GM12878 (cell line): ENCODE measurements around the gene CACNA1G. TPM values are rescaled to one million over a fixed set of nuclear protein-coding genes. Genes with fewer than 3 reads are reported as not detected.

ENCODE experiments used
- ATAC-seq: fragments of 200-7000 bp; cut with Tn5 transposase; 3 replicates; pipeline ENCODE4 v1.9.1; 2020; ENCODE audit warnings: mild to moderate bottlenecking, moderate library complexity
- BruUV-seq: library from RNA; stranded (reverse); fragments of 400-500 nt; replicated peaks from 2 replicates; lab custom pipeline; 2021; lab: Mats Ljungman, UMichigan
- CTCF ChIA-PET: fragments of 300-600 bp; sonication (Branson Sonifier 250); formaldehyde crosslinking; extraction: SDS; loops from one replicate; lab custom pipeline; 2021; ENCODE audit warnings: inconsistent platforms; lab: Yijun Ruan, JAX
- POLR2A ChIA-PET: fragments of 350-600 bp; formaldehyde crosslinking; extraction: SDS; loops from one replicate; lab custom pipeline; 2021; ENCODE audit warnings: inconsistent platforms; lab: Charles Lee
- RAD21 ChIA-PET: fragments of 300-600 bp; sonication (Branson Sonifier 250); formaldehyde crosslinking; loops from one replicate; lab custom pipeline; 2023; ENCODE audit warnings: antibody characterized with exemption; ENCODE audit not compliant: unreplicated experiment; lab: Charles Lee
- SMC1A ChIA-PET: fragments of 300-600 bp; sonication (Branson Sonifier 250); formaldehyde crosslinking; loops from one replicate; lab custom pipeline; 2023; ENCODE audit not compliant: unreplicated experiment, uncharacterized antibody; lab: Charles Lee
- DNase-seq: peaks from one replicate; pipeline ENCODE4 v3.0.0-alpha.2; 2011; ENCODE audit warnings: low read depth, low spot score
- FAIRE-seq: peaks from 3 replicates; lab custom pipeline; 2011; peaks lifted over from hg19 to GRCh38; lab: Jason Lieb, UNC
- H2AFZ ChIP-seq: 2 replicates; pipeline ENCODE4 v1.6.0; 2011; ENCODE audit warnings: low read depth, low read length, control low read depth; ENCODE audit not compliant: control insufficient read depth
- H3K27ac ChIP-seq: 2 replicates; pipeline ENCODE4 v1.5.1; 2011; ENCODE audit warnings: control low read depth; ENCODE audit not compliant: control insufficient read depth, insufficient read depth
- H3K27me3 ChIP-seq, 2 experiments: replicated peaks in 1 of 2; 2 replicates each; pipeline versions ENCODE4 v1.6.0 to v1.6.1; 2011; ENCODE audit warnings: low read length in 1 of 2; ENCODE audit not compliant: control insufficient read depth in 2 of 2, insufficient read depth in 2 of 2
- H3K36me3 ChIP-seq, 2 experiments: 2 replicates each; pipeline ENCODE4 v1.5.1; 2011; ENCODE audit warnings: low read length in 1 of 2; ENCODE audit not compliant: control insufficient read depth in 2 of 2, insufficient read depth in 2 of 2
- H3K4me1 ChIP-seq: 2 replicates; pipeline ENCODE4 v1.6.1; 2011; ENCODE audit warnings: mild to moderate bottlenecking, low read length, moderate library complexity, mixed read lengths; ENCODE audit not compliant: control insufficient read depth, insufficient read depth
- H3K4me2 ChIP-seq: 2 replicates; pipeline ENCODE4 v1.6.0; 2011; ENCODE audit warnings: control low read depth; ENCODE audit not compliant: control insufficient read depth, insufficient read depth
- H3K4me3 ChIP-seq: fragments of 200-600 bp; sonication (generic); 2 replicates; pipeline ENCODE4 v1.5.1; 2016
- H3K79me2 ChIP-seq: 2 replicates; pipeline ENCODE4 v1.6.0; 2011; ENCODE audit warnings: low read length; ENCODE audit not compliant: control insufficient read depth, insufficient read depth
- H3K9ac ChIP-seq: 2 replicates; pipeline ENCODE4 v1.8.0; 2011; ENCODE audit warnings: low read length, control low read depth, mixed read lengths; ENCODE audit not compliant: control insufficient read depth, insufficient read depth
- H3K9me3 ChIP-seq: replicated peaks from 3 replicates; pipeline ENCODE4 v1.5.1; 2011; ENCODE audit warnings: mild to moderate bottlenecking, low read length; ENCODE audit not compliant: control insufficient read depth, insufficient read depth
- H4K20me1 ChIP-seq: 2 replicates; pipeline ENCODE4 v1.6.0; 2011; ENCODE audit not compliant: control insufficient read depth, insufficient read depth
- CBFB ChIP-seq: IDR thresholded peaks from 2 replicates; pipeline ENCODE4 v1.6.1; 2016; ENCODE audit warnings: antibody characterized with exemption, low read depth
- CBX3 ChIP-seq: fragments of 200-600 bp; sonication (generic); IDR thresholded peaks from 2 replicates; pipeline ENCODE4 v1.6.1; 2016; ENCODE audit warnings: low read depth, borderline replicate concordance
- DPF2 ChIP-seq: fragments of 450-650 bp; IDR thresholded peaks from 2 replicates; pipeline ENCODE4 v1.6.1; 2017; ENCODE audit warnings: mild to moderate bottlenecking
- EED ChIP-seq: sonication (generic); IDR thresholded peaks from 2 replicates; pipeline ENCODE4 v1.6.1; 2016; ENCODE audit warnings: antibody characterized with exemption, low read depth
- FOXK2 ChIP-seq: fragments of 450-650 bp; IDR thresholded peaks from 2 replicates; pipeline ENCODE4 v1.6.1; 2017; ENCODE audit warnings: mild to moderate bottlenecking, moderate library complexity
- NFIC ChIP-seq: IDR thresholded peaks from 2 replicates; pipeline ENCODE4 v1.6.1; 2012; ENCODE audit warnings: low read depth, mild to moderate bottlenecking, inconsistent platforms, low read length, moderate library complexity
- RB1 ChIP-seq: fragments of 450-650 bp; formaldehyde crosslinking; IDR thresholded peaks from 2 replicates; pipeline ENCODE4 v1.6.1; 2017; ENCODE audit warnings: mild to moderate bottlenecking, borderline replicate concordance
- RBBP5 ChIP-seq: fragments of 200-600 bp; sonication (generic); conservative IDR thresholded peaks from 2 replicates; pipeline ENCODE4 v1.6.1; 2016
- SIN3A ChIP-seq: IDR thresholded peaks from 2 replicates; pipeline ENCODE4 v1.6.1; 2012; ENCODE audit warnings: low read depth, low read length, improper control_type of control experiment
- YBX1 ChIP-seq: fragments of 450-650 bp; IDR thresholded peaks from 2 replicates; pipeline ENCODE4 v1.6.1; 2016; ENCODE audit warnings: antibody characterized with exemption
- WGBS: methylation state at CpG from one replicate; pipeline ENCODE4 v1.1.6; 2016; ENCODE audit warnings: low lambda C conversion rate; ENCODE audit not compliant: insufficient replicate concordance, insufficient coverage; ENCODE audit errors: missing lambda C conversion rate; 5-methylcytosine and 5-hydroxymethylcytosine counted together
- in situ Hi-C: fragments of 300-500 bp; cut with MboI; formaldehyde crosslinking; loops from 9 replicates; pipeline ENCODE4 v1.14.3; 2018; ENCODE audit warnings: mixed read lengths
- intact Hi-C: fragments of 100-400 bp; cut with micrococcal nuclease; formaldehyde crosslinking; loops from one replicate; pipeline ENCODE4 v1.14.2; 2022; ENCODE audit not compliant: unreplicated experiment
- polyA plus RNA-seq, 11 experiments: library from polyadenylated mRNA; depleted of rRNA in 4 of 11; unstranded in 6 of 11; stranded (reverse) in 5 of 11; fragments of >200 nt; fragmentation: Nextera tagmentation in 4 of 11; fragmentation: Illumina TruSeq in 1 of 11; extraction: Ambion mirVana in 4 of 11; extraction: Trizol in 1 of 11; gene quantifications; 1 replicate in 1 of 11; 2 replicates in 10 of 11; pipeline versions ENCODE4 v1.2.1 to v1.2.3, GENCODE V29; 2011 to 2016; ENCODE audit warnings: inconsistent platforms in 2 of 11, missing spikeins in 2 of 11, low read depth in 1 of 11
- total RNA-seq, 4 experiments: library from RNA; depleted of rRNA in 3 of 4; stranded (reverse); fragments of >200 nt in 3 of 4; fragmentation: Illumina TruSeq in 1 of 4; extraction: Trizol in 1 of 4; gene quantifications; 2 replicates each; pipeline versions ENCODE4 v1.2.1 to v1.2.3, GENCODE V29; 2013 to 2021
- TF ChIP-seq, protein P1 (sequence below): fragments of 450-650 bp; IDR thresholded peaks from 2 replicates; pipeline ENCODE4 v1.6.1; 2017; ENCODE audit warnings: mild to moderate bottlenecking, moderate library complexity
- TF ChIP-seq, protein P2 (sequence below): IDR thresholded peaks from 2 replicates; pipeline ENCODE4 v1.6.1; 2012; ENCODE audit warnings: low read depth, low read length, improper control_type of control experiment
- TF ChIP-seq, protein P3 (sequence below): fragments of 450-650 bp; formaldehyde crosslinking; IDR thresholded peaks from 2 replicates; pipeline ENCODE4 v1.4.0; 2020; ENCODE audit warnings: mild to moderate bottlenecking, moderate library complexity
- TF ChIP-seq, protein P4 (sequence below): fragments of 150-350 bp; IDR thresholded peaks from 2 replicates; pipeline ENCODE4 v1.6.1; 2016; ENCODE audit warnings: low read depth, low read length

CACNA1G gene
- total and polyA plus RNA-seq, 10 of the 15 experiments (the other 5 are each of a cell fraction or from before 2014, with no cell fraction given): 0.03 to 0.15 TPM; not detected in 8

DNA sequence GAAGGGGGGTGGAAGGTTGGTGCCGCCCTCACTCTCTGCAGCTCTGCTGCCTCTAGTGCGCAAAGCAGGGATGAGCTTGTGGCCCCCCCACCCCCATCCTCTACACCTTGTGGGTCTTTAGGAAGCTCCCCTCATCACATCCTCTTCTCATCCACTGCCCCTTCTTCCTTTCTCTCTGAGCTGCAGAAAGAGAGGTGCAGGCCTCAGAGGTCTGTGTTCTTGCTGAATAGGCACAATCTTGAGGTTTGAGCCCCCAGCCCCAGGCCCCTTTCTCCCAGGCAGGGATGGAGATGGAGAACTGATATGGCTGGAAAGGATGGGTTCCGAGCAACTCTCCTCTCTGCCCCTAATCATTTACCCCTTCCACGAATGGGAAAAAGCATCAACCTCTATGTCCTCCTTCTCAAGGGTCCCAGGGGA, 2.6 kb downstream of the CACNA1G start (continued):
- TF ChIP-seq, protein P1, sequence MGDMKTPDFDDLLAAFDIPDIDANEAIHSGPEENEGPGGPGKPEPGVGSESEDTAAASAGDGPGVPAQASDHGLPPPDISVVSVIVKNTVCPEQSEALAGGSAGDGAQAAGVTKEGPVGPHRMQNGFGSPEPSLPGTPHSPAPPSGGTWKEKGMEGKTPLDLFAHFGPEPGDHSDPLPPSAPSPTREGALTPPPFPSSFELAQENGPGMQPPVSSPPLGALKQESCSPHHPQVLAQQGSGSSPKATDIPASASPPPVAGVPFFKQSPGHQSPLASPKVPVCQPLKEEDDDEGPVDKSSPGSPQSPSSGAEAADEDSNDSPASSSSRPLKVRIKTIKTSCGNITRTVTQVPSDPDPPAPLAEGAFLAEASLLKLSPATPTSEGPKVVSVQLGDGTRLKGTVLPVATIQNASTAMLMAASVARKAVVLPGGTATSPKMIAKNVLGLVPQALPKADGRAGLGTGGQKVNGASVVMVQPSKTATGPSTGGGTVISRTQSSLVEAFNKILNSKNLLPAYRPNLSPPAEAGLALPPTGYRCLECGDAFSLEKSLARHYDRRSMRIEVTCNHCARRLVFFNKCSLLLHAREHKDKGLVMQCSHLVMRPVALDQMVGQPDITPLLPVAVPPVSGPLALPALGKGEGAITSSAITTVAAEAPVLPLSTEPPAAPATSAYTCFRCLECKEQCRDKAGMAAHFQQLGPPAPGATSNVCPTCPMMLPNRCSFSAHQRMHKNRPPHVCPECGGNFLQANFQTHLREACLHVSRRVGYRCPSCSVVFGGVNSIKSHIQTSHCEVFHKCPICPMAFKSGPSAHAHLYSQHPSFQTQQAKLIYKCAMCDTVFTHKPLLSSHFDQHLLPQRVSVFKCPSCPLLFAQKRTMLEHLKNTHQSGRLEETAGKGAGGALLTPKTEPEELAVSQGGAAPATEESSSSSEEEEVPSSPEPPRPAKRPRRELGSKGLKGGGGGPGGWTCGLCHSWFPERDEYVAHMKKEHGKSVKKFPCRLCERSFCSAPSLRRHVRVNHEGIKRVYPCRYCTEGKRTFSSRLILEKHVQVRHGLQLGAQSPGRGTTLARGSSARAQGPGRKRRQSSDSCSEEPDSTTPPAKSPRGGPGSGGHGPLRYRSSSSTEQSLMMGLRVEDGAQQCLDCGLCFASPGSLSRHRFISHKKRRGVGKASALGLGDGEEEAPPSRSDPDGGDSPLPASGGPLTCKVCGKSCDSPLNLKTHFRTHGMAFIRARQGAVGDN: no peak
- TF ChIP-seq RB1 (no peak), RBBP5 (no peak), CBFB (no peak), DPF2 (no peak)
- TF ChIP-seq, protein P2, sequence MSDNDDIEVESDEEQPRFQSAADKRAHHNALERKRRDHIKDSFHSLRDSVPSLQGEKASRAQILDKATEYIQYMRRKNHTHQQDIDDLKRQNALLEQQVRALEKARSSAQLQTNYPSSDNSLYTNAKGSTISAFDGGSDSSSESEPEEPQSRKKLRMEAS: no peak
- TF ChIP-seq, all 136 proteins: peak for 0

DNA sequence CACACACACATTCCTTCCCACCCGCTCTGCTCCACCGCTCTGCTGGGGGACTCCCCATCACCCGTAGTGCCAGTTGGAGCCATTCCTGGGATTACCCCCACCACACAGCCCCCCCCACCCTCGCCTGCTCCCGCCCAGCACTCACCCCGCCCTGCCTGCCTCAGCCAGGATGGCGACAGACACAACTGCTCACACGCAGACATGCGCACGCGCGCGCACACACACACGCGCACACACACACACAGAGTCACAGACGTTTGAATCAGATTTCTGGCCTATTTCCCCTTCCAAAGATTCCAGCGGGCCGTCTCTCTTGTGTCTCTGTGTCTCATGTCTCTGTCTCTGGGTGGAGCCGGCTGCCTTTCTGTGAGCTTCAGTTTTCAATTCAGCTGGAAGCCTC, 4.4 kb downstream of the CACNA1G start:
- in situ Hi-C loops (no loop called here), intact Hi-C loops (no loop called here)
- ATAC-seq (no peak), DNase-seq (no peak), FAIRE-seq (no peak)
- no peak overlapping the region for H2AFZ ChIP-seq
- no peaks in the 10 kb centered on the region for H3K79me2 ChIP-seq
- no TSS peak for BruUV-seq
- no peak overlapping the region for H3K27ac ChIP-seq
- no peaks in the 10 kb centered on the region for H4K20me1 ChIP-seq
- 45% methylated on average over 18 of the region's 19 CpGs for WGBS
- no peaks in the 10 kb centered on the region for H3K36me3 ChIP-seq
- ChIA-PET CTCF (no interaction called here), RAD21 (no interaction called here), SMC1A (no interaction called here), POLR2A (no interaction called here)
- H3K4me1 ChIP-seq: peaks cover 3% of the 10 kb centered on the region; the same call in 1 of the 2 replicates
- H3K27me3 ChIP-seq: peaks cover 11 to 13% of the 10 kb centered on the region in 2 experiments
- H3K9ac ChIP-seq: no peak overlapping the region
- H3K4me2 ChIP-seq: no peak overlapping the region
- no peak overlapping the region for H3K4me3 ChIP-seq
- H3K9me3 ChIP-seq: no peaks in the 10 kb centered on the region
- TF ChIP-seq, protein P3, sequence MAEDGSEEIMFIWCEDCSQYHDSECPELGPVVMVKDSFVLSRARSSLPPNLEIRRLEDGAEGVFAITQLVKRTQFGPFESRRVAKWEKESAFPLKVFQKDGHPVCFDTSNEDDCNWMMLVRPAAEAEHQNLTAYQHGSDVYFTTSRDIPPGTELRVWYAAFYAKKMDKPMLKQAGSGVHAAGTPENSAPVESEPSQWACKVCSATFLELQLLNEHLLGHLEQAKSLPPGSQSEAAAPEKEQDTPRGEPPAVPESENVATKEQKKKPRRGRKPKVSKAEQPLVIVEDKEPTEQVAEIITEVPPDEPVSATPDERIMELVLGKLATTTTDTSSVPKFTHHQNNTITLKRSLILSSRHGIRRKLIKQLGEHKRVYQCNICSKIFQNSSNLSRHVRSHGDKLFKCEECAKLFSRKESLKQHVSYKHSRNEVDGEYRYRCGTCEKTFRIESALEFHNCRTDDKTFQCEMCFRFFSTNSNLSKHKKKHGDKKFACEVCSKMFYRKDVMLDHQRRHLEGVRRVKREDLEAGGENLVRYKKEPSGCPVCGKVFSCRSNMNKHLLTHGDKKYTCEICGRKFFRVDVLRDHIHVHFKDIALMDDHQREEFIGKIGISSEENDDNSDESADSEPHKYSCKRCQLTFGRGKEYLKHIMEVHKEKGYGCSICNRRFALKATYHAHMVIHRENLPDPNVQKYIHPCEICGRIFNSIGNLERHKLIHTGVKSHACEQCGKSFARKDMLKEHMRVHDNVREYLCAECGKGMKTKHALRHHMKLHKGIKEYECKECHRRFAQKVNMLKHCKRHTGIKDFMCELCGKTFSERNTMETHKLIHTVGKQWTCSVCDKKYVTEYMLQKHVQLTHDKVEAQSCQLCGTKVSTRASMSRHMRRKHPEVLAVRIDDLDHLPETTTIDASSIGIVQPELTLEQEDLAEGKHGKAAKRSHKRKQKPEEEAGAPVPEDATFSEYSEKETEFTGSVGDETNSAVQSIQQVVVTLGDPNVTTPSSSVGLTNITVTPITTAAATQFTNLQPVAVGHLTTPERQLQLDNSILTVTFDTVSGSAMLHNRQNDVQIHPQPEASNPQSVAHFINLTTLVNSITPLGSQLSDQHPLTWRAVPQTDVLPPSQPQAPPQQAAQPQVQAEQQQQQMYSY (CRISPR knock-in tag): no peak
- TF ChIP-seq, protein P4, sequence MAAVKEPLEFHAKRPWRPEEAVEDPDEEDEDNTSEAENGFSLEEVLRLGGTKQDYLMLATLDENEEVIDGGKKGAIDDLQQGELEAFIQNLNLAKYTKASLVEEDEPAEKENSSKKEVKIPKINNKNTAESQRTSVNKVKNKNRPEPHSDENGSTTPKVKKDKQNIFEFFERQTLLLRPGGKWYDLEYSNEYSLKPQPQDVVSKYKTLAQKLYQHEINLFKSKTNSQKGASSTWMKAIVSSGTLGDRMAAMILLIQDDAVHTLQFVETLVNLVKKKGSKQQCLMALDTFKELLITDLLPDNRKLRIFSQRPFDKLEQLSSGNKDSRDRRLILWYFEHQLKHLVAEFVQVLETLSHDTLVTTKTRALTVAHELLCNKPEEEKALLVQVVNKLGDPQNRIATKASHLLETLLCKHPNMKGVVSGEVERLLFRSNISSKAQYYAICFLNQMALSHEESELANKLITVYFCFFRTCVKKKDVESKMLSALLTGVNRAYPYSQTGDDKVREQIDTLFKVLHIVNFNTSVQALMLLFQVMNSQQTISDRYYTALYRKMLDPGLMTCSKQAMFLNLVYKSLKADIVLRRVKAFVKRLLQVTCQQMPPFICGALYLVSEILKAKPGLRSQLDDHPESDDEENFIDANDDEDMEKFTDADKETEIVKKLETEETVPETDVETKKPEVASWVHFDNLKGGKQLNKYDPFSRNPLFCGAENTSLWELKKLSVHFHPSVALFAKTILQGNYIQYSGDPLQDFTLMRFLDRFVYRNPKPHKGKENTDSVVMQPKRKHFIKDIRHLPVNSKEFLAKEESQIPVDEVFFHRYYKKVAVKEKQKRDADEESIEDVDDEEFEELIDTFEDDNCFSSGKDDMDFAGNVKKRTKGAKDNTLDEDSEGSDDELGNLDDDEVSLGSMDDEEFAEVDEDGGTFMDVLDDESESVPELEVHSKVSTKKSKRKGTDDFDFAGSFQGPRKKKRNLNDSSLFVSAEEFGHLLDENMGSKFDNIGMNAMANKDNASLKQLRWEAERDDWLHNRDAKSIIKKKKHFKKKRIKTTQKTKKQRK: no peak
- no peak for TF ChIP-seq EED
- no peak for TF ChIP-seq CBX3
- TF ChIP-seq SIN3A: no peak
- TF ChIP-seq YBX1: no peak
- TF ChIP-seq FOXK2: no peak
- no peak for TF ChIP-seq NFIC
